CD4-positive, alpha-beta T cell treated with Interleukin-1 beta for 1 hour (primary cell): Measurements from ENCODE around the gene FBXO21.
"Not testable (repeated sequence)": the region's sequence is repeated elsewhere in the genome, so short reads cannot be mapped to it uniquely, and the experiment has no call there.

ENCODE experiments used
- DNase-seq, 2 donors: peaks; one replicate each; pipeline ENCODE4 v3.0.0-alpha.2; 2020 to 2022

Gene FBXO21, protein sequence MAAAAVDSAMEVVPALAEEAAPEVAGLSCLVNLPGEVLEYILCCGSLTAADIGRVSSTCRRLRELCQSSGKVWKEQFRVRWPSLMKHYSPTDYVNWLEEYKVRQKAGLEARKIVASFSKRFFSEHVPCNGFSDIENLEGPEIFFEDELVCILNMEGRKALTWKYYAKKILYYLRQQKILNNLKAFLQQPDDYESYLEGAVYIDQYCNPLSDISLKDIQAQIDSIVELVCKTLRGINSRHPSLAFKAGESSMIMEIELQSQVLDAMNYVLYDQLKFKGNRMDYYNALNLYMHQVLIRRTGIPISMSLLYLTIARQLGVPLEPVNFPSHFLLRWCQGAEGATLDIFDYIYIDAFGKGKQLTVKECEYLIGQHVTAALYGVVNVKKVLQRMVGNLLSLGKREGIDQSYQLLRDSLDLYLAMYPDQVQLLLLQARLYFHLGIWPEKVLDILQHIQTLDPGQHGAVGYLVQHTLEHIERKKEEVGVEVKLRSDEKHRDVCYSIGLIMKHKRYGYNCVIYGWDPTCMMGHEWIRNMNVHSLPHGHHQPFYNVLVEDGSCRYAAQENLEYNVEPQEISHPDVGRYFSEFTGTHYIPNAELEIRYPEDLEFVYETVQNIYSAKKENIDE

DNA sequence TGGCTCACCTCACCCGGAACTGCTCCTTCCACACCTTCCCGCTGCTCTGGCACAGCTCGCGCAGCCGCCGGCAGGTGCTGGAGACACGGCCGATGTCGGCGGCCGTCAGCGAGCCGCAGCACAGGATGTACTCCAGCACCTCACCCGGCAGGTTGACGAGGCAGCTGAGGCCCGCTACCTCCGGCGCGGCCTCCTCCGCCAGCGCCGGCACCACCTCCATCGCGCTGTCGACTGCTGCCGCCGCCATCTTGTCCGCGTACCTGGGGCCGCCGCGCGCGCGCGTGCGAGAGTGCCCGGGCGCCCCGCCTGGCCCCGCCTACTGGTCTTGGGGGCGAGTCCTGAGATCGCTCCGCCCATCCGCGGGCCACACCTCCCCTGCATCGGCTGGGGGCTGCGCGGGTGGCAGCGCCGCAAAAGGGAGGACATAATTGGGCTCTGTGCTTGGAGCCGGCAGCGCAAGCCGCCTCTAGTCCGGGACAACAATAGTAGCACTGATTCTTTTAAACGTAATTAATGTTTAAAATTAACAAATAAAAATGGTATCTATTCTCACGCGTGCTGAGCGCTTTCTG, at the start of gene FBXO21:
Gene FBXO21, minus strand, starts transcription at position 261 of the 572 bp plus-strand sequence. Its CDS starts 14 bp downstream, at position 247.
- peak; percentile 92 to 94 for DNase-seq

DNA sequence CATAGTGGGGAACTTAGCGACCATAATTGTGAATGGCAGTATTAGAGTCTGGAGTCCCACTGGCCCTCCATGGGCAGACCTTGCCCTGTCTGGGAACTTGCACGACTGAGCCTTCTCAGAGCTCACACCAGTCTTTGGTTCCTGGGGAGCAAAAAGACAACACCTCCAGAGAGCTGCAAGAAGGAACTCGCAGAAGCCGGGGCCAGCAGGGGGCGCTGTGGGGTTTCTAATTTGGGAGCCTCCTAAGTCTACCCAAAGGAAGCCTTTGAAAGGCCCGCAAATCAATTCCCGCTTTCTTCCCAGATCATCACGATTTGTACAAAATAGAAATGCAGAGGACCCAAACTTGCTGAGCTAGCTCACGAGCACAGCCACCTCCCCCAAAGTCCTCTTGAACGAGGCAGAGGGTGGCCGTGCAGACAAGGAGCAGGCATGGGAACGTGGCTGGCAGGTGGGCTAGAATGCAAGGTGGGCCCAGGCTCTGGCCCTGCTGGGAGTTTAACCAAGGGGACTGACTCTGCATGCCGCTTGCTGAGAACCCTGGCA, 46.3 kb upstream of the FBXO21 start:
- peak; percentile 27 to 46 for DNase-seq

DNA sequence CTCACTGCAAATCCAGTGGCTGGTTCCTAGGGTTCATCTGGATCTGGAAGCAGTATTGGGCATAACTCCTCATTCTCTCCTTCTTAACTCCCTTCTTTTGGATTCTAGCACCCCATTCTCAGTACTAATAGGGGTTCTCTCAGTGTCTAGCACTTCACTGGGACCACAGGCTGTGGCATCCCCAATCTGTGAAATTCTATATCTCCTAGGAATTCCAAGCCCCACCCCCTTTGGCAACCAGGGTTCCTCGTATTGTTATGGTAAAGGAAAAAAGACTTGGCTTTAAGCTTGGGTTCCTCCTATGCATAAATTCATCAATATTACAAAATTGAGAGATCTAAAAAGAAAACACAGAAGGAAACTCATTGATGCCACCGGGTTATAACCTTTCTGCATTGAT, 45.0 kb upstream of the FBXO21 start:
- DNase-seq: no peak

DNA sequence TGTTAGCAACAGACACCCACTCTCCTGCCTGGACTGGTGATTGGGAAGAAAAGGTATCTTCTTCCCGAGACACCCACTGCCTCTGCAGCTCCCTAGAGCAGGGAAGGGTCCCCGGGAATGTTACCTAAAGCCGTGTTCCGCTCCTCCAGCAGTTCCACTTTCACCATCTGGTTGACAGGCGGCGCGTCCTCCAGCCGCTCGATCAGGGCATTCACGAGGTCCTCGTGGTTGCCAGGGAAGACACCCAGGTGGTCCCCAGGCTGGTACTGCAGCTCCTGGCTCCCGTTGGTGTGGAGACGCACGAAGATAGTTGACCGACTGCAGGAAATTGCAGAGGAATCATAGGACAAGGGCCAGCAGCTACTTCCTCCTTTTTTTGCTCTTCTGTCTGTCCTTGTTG, 44.2 kb upstream of the FBXO21 start:
- no peak for DNase-seq

DNA sequence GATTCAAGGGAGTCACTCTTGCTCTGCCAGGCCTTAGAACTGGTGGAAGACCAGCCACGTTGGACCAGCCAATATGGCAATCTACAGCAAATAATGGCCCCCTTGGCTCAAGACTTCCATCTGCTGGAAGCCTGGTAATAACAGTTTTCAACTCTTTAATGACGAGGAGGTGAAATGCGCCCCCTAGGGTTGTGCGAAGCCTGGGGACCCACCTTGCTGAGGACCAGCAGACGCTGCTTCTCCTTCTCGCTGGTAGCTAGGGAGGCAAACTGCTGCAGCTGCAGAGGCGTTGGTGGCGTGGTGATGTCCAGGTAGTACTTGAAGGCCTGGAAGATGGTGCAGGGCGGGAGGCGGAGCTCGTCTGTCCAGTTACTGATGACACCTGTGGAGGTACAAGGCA, 41.5 kb upstream of the FBXO21 start:
- no peak for DNase-seq

DNA sequence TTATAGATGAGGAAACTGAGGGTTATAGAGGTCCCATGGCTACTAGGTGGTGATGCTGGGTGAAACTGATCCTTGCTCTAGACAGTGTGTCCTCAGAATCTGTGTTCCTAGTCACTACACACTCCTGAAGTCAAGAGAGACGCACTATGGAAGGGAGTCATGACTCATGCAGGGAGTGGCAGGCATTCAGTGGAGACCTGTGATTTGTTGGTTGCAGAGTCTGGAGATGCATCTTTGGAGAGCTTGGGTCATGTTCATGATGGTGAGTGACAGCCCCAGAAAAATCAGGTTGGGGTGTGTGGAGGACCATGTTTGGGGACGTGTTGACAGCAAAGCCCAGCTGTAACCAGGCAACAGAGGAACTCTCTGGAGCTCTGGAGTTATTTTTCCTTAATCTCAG, 38.0 kb upstream of the FBXO21 start:
- DNase-seq: no peak

DNA sequence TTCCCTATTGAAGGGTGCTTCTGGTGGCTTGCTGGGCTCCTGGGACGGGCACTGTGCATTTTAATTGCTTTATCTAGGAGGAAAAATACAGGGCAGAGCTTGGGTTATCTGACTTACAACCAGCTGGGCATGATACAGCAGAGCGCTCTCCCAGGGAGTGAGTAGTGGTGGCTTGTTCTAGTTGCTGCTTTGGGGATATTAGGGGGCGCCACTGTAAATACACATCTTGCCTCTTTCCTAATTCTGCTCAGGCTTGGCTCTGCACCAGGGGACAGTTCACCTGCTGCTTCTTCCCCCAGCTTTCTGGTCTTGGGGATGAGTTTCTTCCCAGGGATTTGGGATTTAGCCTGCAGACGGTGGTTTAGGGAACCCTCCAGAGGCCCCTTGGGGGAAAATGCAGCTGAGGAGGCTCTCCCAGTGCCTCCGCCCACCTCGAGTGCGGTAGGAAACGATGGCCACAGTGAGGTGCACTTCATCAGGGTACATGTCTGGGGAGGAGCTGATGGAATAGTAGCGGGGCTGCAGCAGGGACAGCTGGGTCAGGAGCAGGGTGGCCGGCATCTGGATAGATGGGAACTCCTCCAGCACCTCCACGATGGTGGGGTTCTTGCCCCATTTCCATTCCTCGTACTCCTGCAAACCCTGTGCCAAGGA, 36.9 kb upstream of the FBXO21 start:
- DNase-seq: no peak

DNA sequence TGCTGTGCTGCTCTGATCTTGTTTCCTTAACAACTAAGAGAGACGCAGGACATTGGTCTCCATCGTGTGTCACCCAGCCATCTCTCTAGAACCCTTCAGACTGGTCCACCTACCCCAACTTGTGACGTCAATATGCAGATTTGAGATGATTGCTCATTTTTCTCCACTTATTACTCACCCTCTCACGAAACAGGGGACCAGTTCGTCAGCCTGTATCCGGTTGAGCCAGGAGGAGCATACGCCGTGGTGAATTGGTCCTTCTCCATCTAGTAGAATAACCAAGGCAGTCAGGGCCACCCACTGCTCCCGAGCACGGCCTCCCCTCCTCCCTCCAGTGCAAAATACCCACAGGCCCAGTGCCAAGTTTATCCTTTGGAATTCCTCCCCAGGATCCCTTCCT, 36.2 kb upstream of the FBXO21 start:
- DNase-seq: no peak

DNA sequence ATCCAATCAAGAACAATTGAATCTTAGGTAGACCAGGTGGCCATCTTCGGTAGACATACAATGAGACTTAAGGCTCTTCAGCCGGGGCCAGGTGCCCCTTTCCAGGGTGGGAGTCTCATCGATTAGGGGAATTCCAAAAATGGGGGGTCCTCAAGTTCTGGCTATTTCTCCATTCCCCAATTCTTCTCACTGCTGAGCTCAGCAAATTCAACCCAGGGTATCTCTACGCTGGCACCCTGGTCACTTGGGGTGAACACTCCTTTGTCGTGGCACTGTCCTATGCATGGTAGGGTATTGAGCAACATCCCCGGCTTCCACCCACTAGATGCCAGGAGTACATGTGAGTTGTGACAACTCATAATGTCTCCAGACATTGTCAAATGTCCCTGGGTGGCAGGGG, 34.9 kb upstream of the FBXO21 start:
- DNase-seq: no peak

DNA sequence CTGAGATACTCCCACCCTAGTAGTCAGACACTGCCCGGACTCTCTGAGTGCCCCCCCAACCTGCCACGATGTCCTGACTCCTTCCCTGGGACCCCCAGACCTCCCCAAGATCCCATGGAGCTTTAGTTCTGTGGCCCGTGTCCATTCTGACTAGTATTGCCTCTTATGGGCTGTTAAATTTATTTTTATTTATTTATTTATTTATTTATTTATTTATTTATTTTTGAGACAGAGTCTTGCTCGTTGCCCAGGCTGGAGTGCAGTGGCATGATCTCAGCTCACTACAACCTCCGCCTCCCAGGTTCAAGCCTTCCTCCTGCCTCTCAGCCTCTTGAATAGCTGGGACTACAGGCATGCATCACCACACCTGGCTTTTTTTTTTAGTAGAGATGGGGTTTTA, 30.7 kb upstream of the FBXO21 start:
- not testable (repeated sequence) for DNase-seq

DNA sequence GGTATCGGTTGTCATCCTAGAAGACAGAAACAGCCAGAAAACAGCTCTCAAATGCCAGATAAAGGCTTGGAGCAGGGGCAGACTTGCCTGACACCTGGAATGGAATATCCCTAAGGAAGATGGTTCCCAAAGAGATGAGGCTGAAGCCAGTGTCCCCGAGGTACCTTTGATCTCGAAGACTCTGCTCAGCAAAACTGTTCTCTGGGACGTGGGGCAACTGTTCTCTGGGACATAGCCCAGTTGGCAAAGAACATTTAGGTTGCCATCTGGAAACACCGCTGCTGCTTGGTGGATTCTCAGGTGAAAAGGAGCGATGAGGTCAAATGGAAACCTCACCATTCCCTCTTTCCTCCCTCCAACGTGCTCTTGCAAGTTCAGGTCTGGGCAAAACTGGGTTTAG, 27.9 kb upstream of the FBXO21 start:
- no peak for DNase-seq

DNA sequence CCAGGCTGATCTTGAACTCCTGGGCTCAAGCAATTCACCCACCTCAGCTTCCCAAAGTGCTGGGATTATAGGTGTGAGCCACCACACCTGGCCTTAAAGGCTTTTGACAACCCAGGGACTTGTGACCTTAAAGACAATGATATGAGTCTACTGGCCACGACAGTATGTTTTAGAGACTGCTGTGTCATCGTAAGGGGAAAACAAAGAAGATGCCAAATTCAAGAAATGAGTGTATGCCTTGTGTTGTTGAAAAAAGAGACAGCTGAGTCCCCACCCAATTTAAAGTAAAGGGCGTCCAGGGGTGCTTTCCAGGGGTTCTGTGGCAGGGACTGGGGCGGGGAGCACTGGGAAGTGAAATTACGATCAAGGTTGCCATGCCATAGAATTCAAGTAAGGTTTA, 26.4 kb upstream of the FBXO21 start:
- DNase-seq: no peak

DNA sequence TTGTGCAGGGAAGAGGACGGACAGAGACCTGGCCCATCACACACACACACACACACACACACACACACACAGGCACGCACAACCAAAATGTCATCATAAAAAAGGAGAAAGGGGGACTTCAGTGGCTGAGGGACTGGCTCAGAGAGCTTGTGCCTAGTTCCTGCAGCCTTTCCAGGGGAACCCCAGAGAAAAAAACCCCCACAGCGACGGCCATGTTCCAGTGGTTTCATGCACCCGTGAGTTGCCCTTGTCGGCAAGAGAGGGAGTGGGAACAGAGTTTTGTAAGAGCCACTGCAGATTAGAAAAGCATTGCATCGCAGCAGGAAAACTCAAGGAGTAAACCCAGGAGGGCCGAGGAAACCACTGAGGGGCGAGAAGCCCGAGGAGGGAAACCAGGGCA, 24.5 kb upstream of the FBXO21 start:
- no peak for DNase-seq

DNA sequence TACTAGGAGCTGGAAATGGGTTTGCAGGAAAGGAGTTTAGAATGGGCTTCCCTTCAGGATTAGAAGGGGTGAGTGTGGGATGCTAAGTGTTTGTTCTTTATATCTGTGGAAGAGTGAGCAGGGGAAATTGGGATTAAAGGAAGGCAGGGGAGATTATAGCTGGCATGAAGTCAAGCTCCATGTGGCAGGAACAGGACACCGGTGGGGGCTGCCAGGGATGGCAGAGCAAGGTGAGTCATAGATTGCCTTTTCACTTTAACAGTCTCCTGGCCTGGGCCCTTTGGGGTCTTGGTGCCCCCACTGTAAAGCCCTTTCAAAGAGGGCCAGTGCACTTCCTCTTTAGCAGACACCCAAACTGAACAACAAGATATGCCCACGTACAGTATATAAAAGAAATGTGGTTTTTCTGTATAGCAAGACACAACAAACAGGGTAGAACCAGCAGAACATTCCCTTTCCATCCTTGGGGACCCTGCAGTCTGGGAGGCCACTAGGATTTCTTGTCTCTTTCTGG, 23.1 kb upstream of the FBXO21 start:
- no peak for DNase-seq

DNA sequence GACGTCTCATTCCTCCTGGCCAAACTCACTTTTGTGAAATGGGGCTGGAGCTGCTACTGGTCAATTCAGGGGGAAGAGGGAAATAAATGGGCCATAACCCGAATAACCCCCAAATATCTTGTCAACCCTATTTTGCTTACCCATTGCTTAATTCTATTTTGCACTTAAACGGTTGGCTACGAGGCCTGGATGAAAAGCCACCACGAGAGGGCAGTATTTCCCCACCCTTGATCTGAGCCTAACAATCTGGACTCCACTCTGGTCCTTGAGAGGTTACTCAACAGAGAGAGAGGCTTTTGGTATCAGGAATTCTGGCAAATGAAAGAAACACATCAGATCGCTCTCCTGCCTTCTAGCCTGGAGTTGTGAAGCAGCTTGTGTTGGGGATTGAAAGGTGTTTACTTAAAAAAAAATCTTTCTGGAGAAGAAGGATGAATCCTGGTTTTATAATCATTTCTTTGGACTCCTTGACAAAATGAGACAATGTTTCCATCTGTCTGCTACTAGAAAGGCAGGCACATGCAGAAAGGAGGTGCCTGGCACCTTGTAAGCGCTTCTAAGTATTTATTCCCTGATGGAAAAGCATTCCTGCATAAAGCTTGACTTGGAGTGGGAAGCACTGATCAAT, 22.4 kb upstream of the FBXO21 start:
- DNase-seq: peak; percentile 32 to 49

DNA sequence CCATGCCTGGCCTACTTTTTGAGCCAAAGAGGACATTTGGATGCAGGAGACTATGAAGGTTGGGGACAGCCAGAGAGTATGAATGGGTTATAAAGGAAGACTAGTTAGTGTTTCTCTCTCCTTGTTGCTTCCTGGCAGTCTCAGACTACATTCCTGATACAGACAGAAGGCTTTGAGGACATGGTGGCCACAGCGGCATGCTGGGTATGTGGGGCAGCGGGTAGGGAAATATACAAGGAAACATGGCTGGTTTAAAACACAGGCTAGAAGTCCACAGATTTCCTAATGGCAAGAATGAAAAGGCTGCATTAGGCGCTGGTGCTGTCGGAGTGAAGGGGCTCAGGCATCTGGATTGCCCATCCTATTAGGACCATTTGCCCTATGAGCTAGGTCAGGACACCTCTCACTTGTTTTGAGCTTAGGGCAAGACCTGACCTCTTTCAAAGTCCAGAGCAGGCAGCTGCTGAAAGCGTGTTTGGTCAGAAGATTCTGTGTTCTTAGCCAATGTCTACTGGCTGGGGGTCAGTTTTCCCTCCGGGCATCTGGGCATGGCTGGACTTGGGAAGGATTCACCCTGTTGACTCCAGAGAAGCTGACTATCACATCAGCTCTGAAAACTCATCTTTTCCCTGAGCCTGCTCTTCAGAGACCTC, 20.1 kb upstream of the FBXO21 start:
- DNase-seq: no peak

DNA sequence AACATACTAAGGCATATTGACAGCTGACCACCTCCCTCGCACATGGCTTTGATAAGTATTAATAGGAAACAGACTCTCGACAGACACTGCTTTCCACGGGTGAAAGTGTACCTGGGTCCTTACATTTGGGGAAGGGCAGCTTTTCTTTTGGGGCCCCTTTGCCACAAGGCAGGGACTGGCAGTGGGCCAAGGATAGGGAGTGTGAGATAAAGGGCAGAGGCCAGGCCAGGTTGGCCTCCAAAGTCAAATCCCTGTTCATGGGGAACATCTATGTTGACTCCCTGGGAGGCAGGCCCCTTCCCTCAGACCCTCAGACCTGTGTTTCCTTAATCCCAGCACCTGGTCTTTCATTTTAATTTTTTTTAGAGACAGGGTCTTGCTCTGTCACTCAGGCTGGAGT, 19.4 kb upstream of the FBXO21 start:
- DNase-seq: no peak

DNA sequence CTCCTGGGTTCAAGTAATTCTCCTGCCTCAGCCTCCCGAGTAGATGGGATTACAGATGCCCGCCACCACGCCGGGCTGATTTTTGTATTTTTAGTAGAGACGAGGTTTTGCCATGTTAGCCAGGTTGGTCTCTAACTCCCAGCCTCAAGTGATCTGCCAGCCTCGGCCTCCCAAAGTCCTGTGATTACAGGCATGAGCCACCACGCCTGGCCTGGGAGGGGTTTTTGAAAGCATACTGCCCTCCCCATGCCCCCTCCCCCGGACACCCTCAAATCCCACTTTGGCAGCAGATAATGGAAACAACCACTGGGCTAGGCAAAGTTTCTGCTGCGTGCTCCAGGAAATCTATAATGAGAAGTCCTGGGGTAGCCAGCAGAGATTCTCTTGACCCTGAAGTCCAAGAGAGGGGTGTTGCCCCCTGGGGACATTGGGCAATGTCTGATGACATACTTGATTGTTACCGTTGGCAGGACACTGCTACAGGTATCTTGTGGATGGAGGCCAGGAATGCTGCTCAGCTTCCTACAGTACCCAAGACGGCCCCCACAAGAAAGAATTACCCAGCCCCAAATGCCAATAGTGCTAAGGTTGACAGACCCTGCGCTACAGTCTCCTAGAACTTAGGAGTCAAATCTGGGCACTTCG, 18.7 kb upstream of the FBXO21 start:
- no peak for DNase-seq

DNA sequence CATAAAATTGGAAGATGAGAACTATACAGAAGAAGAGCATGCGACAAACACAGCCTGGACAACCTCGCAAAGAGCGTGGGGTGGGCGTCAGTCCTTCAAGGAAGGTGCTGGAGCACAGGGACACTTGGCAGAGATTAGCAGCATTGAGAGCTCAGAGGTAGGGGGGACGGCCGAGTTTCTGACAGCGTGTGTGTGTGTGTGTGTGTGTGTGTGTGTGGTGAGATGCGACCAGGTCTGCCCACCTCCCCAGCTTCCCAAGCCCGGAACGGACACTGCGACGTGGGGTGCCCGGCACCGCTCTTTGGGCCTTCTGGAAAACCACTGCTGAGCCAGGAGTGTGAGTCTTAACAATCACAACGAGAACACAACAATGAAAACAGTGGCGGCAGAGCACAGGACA, 17.9 kb upstream of the FBXO21 start:
- DNase-seq: no peak

DNA sequence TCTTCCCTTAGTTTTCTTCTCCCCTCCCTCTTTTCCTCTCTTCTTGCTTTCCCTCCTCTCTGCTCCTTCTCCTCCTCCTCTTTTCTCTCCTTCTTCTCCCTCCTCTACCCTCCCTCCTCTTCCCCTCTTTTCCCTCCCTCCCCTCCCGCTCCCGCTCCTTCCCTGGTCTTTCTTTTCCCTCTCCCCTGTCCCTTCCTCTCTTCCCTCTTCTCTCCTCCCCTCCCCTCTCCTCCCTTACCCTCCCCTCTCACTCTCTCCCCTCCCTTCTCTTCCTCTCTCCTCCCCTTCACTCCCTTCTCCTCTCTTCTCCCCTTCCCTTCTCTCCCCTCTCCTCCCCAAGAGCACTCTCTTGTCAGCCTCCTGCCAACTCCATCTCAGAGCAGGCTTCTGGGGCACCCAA, 17.4 kb upstream of the FBXO21 start:
- DNase-seq: no peak

DNA sequence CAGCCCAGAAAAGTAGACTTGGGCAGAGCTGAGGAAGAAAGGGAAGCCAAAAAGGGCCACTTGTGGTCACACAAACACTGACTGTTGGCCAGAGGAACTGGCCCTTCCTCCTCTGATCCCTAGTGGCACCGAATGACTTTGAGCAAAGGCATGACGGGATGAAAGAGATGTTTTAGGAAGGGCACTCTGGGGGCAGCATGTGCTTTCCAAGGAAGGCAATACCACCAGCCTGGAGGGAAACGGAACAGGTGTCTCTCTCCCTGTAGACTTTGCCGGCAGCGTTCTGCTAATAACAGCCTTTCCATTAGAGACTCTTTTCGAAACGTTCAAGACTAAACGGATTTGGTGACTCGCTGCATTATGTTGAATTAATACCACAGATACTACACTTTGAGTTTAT, 12.3 kb upstream of the FBXO21 start:
- DNase-seq: no peak

DNA sequence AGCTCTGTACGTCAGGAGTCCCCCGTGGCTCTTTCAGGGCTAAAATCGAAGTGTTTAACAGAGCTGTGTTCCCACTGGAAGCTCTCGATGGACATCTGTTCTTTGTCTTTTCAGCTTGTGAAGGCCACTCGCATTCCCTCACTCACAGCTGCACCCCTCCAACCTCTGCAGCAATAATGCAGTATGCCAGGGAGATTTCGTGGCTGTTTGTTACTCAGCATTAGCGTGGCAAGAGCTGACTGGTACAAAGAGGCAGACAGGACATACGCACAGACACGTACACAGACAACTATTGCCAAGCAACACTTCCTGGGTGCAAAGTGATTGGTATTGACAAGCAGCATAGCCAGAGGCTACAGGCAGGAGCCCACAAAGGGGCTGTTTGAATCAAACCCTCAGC, 11.8 kb upstream of the FBXO21 start:
- DNase-seq: no peak
